BE2C (cell line): ENCODE results near the gene PARM1.

Experiments used
- DNase-seq: peaks from one replicate; pipeline ENCODE4 v3.0.0-alpha.2; 2020
- H3K27me3 ChIP-seq: fragments of 250-450 bp; sonication (Bioruptor Pico); 2 replicates; pipeline ENCODE4 v1.5.1; 2020; ENCODE audit warnings: mild to moderate bottlenecking
- H3K36me3 ChIP-seq: fragments of 250-450 bp; sonication (Bioruptor Pico); 2 replicates; pipeline ENCODE4 v1.5.1; 2020; ENCODE audit warnings: mild to moderate bottlenecking
- H3K4me1 ChIP-seq: fragments of 250-450 bp; sonication (Bioruptor Pico); 2 replicates; pipeline ENCODE4 v1.5.1; 2020
- H3K4me3 ChIP-seq: 2 replicates; pipeline ENCODE4 v1.5.1; 2011; ENCODE audit warnings: low read depth, low read length
- H3K9me3 ChIP-seq: fragments of 250-450 bp; sonication (Bioruptor Pico); 2 replicates; pipeline ENCODE4 v1.5.1; 2020
- CTCF ChIP-seq: IDR thresholded peaks from 2 replicates; pipeline ENCODE4 v1.5.1; 2012; ENCODE audit warnings: mild to moderate bottlenecking, low read depth, low read length

PARM1 gene

GRCh38 chr4:75011131-75011795 lies 78.3 kb downstream of the PARM1 start:
- no peaks in the 10 kb centered on the region for H3K36me3 ChIP-seq
- no peak overlapping the region for H3K4me3 ChIP-seq
- no peaks in the 10 kb centered on the region for H3K27me3 ChIP-seq
- DNase-seq: no peak
- H3K9me3 ChIP-seq: no peaks in the 10 kb centered on the region
- no peak for TF ChIP-seq CTCF
- no peaks in the 10 kb centered on the region for H3K4me1 ChIP-seq

- Histone ChIP-seq H3K27me3 (no peaks in the 10 kb centered on the region), H3K4me1 (no peaks in the 10 kb centered on the region), H3K4me3 (no peak overlapping the region), H3K36me3 (no peaks in the 10 kb centered on the region), H3K9me3 (no peaks in the 10 kb centered on the region)
- TF ChIP-seq CTCF: no peak
- no peak for DNase-seq
These were observed 82.7 kb downstream of the PARM1 start for GRCh38 chr4:75015627-75016026.

GRCh38 chr4:75016472-75016871 lies 83.6 kb downstream of the PARM1 start:
- no peak for TF ChIP-seq CTCF

GRCh38 chr4:75018811-75019479 lies 86.0 kb downstream of the PARM1 start:
- Histone ChIP-seq H3K9me3 (no peaks in the 10 kb centered on the region), H3K4me3 (no peak overlapping the region)

More at GRCh38 chr4:75016472-75016871, 83.6 kb downstream of the PARM1 start:
- H3K9me3 ChIP-seq: no peaks in the 10 kb centered on the region
- H3K4me3 ChIP-seq: no peak overlapping the region
- no peaks in the 10 kb centered on the region for H3K4me1 ChIP-seq
- no peak for DNase-seq
- no peaks in the 10 kb centered on the region for H3K36me3 ChIP-seq
- H3K27me3 ChIP-seq: no peaks in the 10 kb centered on the region

GRCh38 chr4:75025431-75025830 lies 92.5 kb downstream of the PARM1 start:
- no peaks in the 10 kb centered on the region for H3K36me3 ChIP-seq
- no peak overlapping the region for H3K4me3 ChIP-seq
- TF ChIP-seq CTCF: no peak
- H3K4me1 ChIP-seq: no peaks in the 10 kb centered on the region
- DNase-seq: no peak
- no peaks in the 10 kb centered on the region for H3K9me3 ChIP-seq
- H3K27me3 ChIP-seq: no peaks in the 10 kb centered on the region

More at GRCh38 chr4:75018811-75019479, 86.0 kb downstream of the PARM1 start:
- Histone ChIP-seq H3K27me3 (no peaks in the 10 kb centered on the region), H3K4me1 (no peaks in the 10 kb centered on the region), H3K36me3 (no peaks in the 10 kb centered on the region)
- no peak for TF ChIP-seq CTCF
- no peak for DNase-seq

- DNase-seq: no peak
- Histone ChIP-seq H3K36me3 (no peaks in the 10 kb centered on the region), H3K4me1 (no peaks in the 10 kb centered on the region), H3K4me3 (no peak overlapping the region), H3K9me3 (no peaks in the 10 kb centered on the region), H3K27me3 (no peaks in the 10 kb centered on the region)
- TF ChIP-seq CTCF: no peak
These were observed 95.4 kb downstream of the PARM1 start for GRCh38 chr4:75028196-75028854.
